Measurements from ENCODE around the gene ANKRD24.
"Not testable (repeated sequence)": the region's sequence is repeated elsewhere in the genome, so short reads cannot be mapped to it uniquely, and the experiment has no call there.

- not testable (repeated sequence) for TF ChIP-seq POLR2A, CTCF (IDR thresholded peaks at IDR 0.05)
Measured at GRCh38 chr19:4192537-4192936, 10.0 kb downstream of the ANKRD24 start.

Data from ovary (tissue), 3 donors.